Stimulated activated CD4-positive, alpha-beta T cell treated with anti-CD3 and anti-CD28 coated beads, Interleukin-15, amount 100 ng/mL, for 48 hours (primary cell): ENCODE data around the gene CDH4.
"Not testable (repeated sequence)": the region's sequence is repeated elsewhere in the genome, so short reads cannot be mapped to it uniquely, and the experiment has no call there.

ENCODE experiments used
- DNase-seq, 2 donors: peaks; one replicate each; pipeline ENCODE4 v3.0.0-alpha.2; 2020; ENCODE audit warnings: low read depth in 2 of 2

Gene CDH4

GRCh38 chr20:61976644-61977418, 724.8 kb downstream of the CDH4 start:
- no peak for DNase-seq

GRCh38 chr20:61977419-61977786, 725.3 kb downstream of the CDH4 start:
- DNase-seq, result no peak

- no peak for DNase-seq
These were observed 726.4 kb downstream of the CDH4 start for GRCh38 chr20:61978491-61978890.

GRCh38 chr20:61979090-61979489, 727.0 kb downstream of the CDH4 start:
- no peak for DNase-seq

GRCh38 chr20:61979701-61980635, 727.9 kb downstream of the CDH4 start:
- DNase-seq, result no peak

- no peak for DNase-seq
These were observed 728.9 kb downstream of the CDH4 start for GRCh38 chr20:61980647-61981583.

GRCh38 chr20:61981691-61982090, 729.6 kb downstream of the CDH4 start:
- not testable (repeated sequence) for DNase-seq

- DNase-seq, result no peak
These were observed 730.3 kb downstream of the CDH4 start for GRCh38 chr20:61982191-61982950.

GRCh38 chr20:61982951-61983315, 730.9 kb downstream of the CDH4 start:
- no peak for DNase-seq

- DNase-seq, result no peak
These were observed 731.9 kb downstream of the CDH4 start for GRCh38 chr20:61983965-61984364.

- DNase-seq, result not testable (repeated sequence)
These were observed 732.4 kb downstream of the CDH4 start for GRCh38 chr20:61984431-61984830.

- DNase-seq, result no peak
These were observed 733.0 kb downstream of the CDH4 start for GRCh38 chr20:61985096-61985495.

- DNase-seq, result no peak
These were observed 734.8 kb downstream of the CDH4 start for GRCh38 chr20:61986762-61987321.

- no peak for DNase-seq
These were observed 736.6 kb downstream of the CDH4 start for GRCh38 chr20:61988665-61989064.

GRCh38 chr20:61989741-61990140, 737.7 kb downstream of the CDH4 start:
- no peak for DNase-seq
